Mesangial cell (primary cell): ENCODE measurements around the gene LY6G6D. TPM values are rescaled to one million over a fixed set of nuclear protein-coding genes. Genes with fewer than 3 reads are reported as not detected.

ENCODE experiments used
- total RNA-seq: library from RNA; depleted of rRNA; stranded (reverse); fragments of >200 nt; gene quantifications from 2 replicates; pipeline ENCODE4 v1.2.3, GENCODE V29; 2015

LY6G6D gene
- total RNA-seq, 1 donor from 2014 or later: not detected

Other genes with a start within 250 kb of the LY6G6D start
- gene MICB, start 217.2 kb upstream of the LY6G6D start, total RNA-seq: 7.5 and 28.2 TPM in 2 replicates
- gene MCCD1, start 186.4 kb upstream of the LY6G6D start, total RNA-seq: not detected in 2 replicates
- gene DDX39B, start 173.3 kb upstream of the LY6G6D start, total RNA-seq: 416 and 449 TPM in 2 replicates
- gene ATP6V1G2, start 168.7 kb upstream of the LY6G6D start, total RNA-seq: 0.63 and 0.98 TPM in 2 replicates
- 15.2 and 45.0 TPM in 2 replicates for gene NFKBIL1, start 167.7 kb upstream of the LY6G6D start, total RNA-seq
- not detected in 2 replicates for gene LTA, start 143.1 kb upstream of the LY6G6D start, total RNA-seq
- gene TNF, start 139.8 kb upstream of the LY6G6D start, total RNA-seq: 1.3 and 5.7 TPM in 2 replicates
- 1.3 and 2.0 TPM in 2 replicates for gene LTB, start 132.9 kb upstream of the LY6G6D start, total RNA-seq
- gene LST1, start 129.1 kb upstream of the LY6G6D start, total RNA-seq: not detected in 2 replicates
- gene NCR3, start 122.3 kb upstream of the LY6G6D start, total RNA-seq: not detected in 2 replicates
- gene AIF1, start 100.1 kb upstream of the LY6G6D start, total RNA-seq: not detected in 2 replicates
- 145 and 181 TPM in 2 replicates for gene PRRC2A, start 94.6 kb upstream of the LY6G6D start, total RNA-seq
- 343 and 397 TPM in 2 replicates for gene BAG6, start 62.7 kb upstream of the LY6G6D start, total RNA-seq
- gene APOM, start 59.5 kb upstream of the LY6G6D start, total RNA-seq: 2.8 and 5.2 TPM in 2 replicates
- 13.0 and 16.7 TPM in 2 replicates for gene C6orf47, start 54.6 kb upstream of the LY6G6D start, total RNA-seq
- 10.1 and 12.8 TPM in 2 replicates for gene GPANK1, start 50.4 kb upstream of the LY6G6D start, total RNA-seq
- 302 and 333 TPM in 2 replicates for gene CSNK2B, start 49.3 kb upstream of the LY6G6D start, total RNA-seq
- 1.3 and 2.3 TPM in 2 replicates for gene LY6G5B, start 45.4 kb upstream of the LY6G6D start, total RNA-seq
- gene LY6G5C, start 34.3 kb upstream of the LY6G6D start, total RNA-seq: 0.65 TPM in 1 of 2 replicates, not detected in the other
- 31.6 and 46.3 TPM in 2 replicates for gene ABHD16A, start 12.0 kb upstream of the LY6G6D start, total RNA-seq
- not detected in 2 replicates for gene LY6G6F, start 8.5 kb upstream of the LY6G6D start, total RNA-seq
- gene LY6G6C, start 6.4 kb downstream of the LY6G6D start, total RNA-seq: not detected in 2 replicates
- gene MPIG6B, start 8.0 kb downstream of the LY6G6D start, total RNA-seq: not detected in 2 replicates
- gene DDAH2, start 14.0 kb downstream of the LY6G6D start, total RNA-seq: 38.1 and 92.2 TPM in 2 replicates
- 577 and 1,120 TPM in 2 replicates for gene CLIC1, start 21.2 kb downstream of the LY6G6D start, total RNA-seq
- gene MSH5, start 24.7 kb downstream of the LY6G6D start, total RNA-seq: 9.3 and 17.6 TPM in 2 replicates
- 1.0 and 5.7 TPM in 2 replicates for gene SAPCD1, start 47.3 kb downstream of the LY6G6D start, total RNA-seq
- 0.81 and 9.8 TPM in 2 replicates for gene VWA7, start 62.0 kb downstream of the LY6G6D start, total RNA-seq
- gene VARS1, start 80.4 kb downstream of the LY6G6D start, total RNA-seq: 85.2 and 165 TPM in 2 replicates
- gene LSM2, start 91.6 kb downstream of the LY6G6D start, total RNA-seq: 71.0 and 128 TPM in 2 replicates
- gene HSPA1L, start 99.9 kb downstream of the LY6G6D start, total RNA-seq: 0.16 and 0.76 TPM in 2 replicates
- gene HSPA1A, start 100.2 kb downstream of the LY6G6D start, total RNA-seq: 55.9 and 60.6 TPM in 2 replicates
- gene HSPA1B, start 112.4 kb downstream of the LY6G6D start, total RNA-seq: 78.6 and 83.3 TPM in 2 replicates
- gene NEU1, start 147.5 kb downstream of the LY6G6D start, total RNA-seq: 62.1 and 191 TPM in 2 replicates
- gene SLC44A4, start 163.6 kb downstream of the LY6G6D start, total RNA-seq: 1.9 TPM in 1 of 2 replicates, not detected in the other
- gene EHMT2, start 182.3 kb downstream of the LY6G6D start, total RNA-seq: 50.0 and 68.5 TPM in 2 replicates
- 2.4 and 6.2 TPM in 2 replicates for gene ZBTB12, start 186.7 kb downstream of the LY6G6D start, total RNA-seq
- 0.49 and 2.5 TPM in 2 replicates for gene C2, start 212.4 kb downstream of the LY6G6D start, total RNA-seq
- gene CFB, start 230.7 kb downstream of the LY6G6D start, total RNA-seq: 0.33 and 3.7 TPM in 2 replicates
- 108 and 116 TPM in 2 replicates for gene NELFE, start 243.6 kb downstream of the LY6G6D start, total RNA-seq
- gene SKIC2, start 243.8 kb downstream of the LY6G6D start, total RNA-seq: 42.3 and 43.2 TPM in 2 replicates